Measurements from ENCODE around the gene TYW3. TPM values are rescaled to one million over a fixed set of nuclear protein-coding genes. Genes with fewer than 3 reads are reported as not detected.
A peak's percentile ranks its signal among the peaks of the same experiment; 100 is the strongest.

Gene TYW3
- total and polyA plus RNA-seq, 2 of the 13 experiments (the other 11 are each of a cell fraction or from before 2014, with no cell fraction given): 17.6 to 45.8 TPM

GRCh38 chr1:74732960-74733603, at the start of gene TYW3, which contains the start of gene CRYZ (continued):
- TF ChIP-seq ZNF292 (CRISPR knock-in tag; IDR thresholded peaks at IDR 0.05; ENCODE audit: borderline replicate concordance, low read depth): no peak; the same call in 1 of the 2 replicates
- 0 out of 2 replicates have a peak, but pooled peaks have one; percentile 60 for TF ChIP-seq HOXA5 (CRISPR knock-in tag; IDR thresholded peaks at IDR 0.05)
- TF ChIP-seq PHF8 (CRISPR knock-in tag; IDR thresholded peaks at IDR 0.05): peak; percentile 87
- no peak for TF ChIP-seq E2F1 (CRISPR knock-in tag; IDR thresholded peaks at IDR 0.05)
- peak; percentile 57 for TF ChIP-seq PAXIP1 (CRISPR knock-in tag; conservative IDR thresholded peaks at IDR 0.05)
- peak; percentile 82 for TF ChIP-seq POLR2AphosphoS5 (IDR thresholded peaks at IDR 0.05; ENCODE audit: low read depth, low read length)
- TF ChIP-seq ZNF678 (CRISPR knock-in tag; IDR thresholded peaks at IDR 0.05): no peak
- peak; percentile 82 for TF ChIP-seq DMAP1 (CRISPR knock-in tag; IDR thresholded peaks at IDR 0.05)
- peak; percentile 56; the same call in 1 of the 2 replicates for TF ChIP-seq ZHX1 (CRISPR knock-in tag; IDR thresholded peaks at IDR 0.05; ENCODE audit: low read depth)
- TF ChIP-seq POGZ (CRISPR knock-in tag; IDR thresholded peaks at IDR 0.05): peak; percentile 95
- no peak for TF ChIP-seq ZBTB34 (CRISPR knock-in tag; IDR thresholded peaks at IDR 0.05)
- TF ChIP-seq MYNN (CRISPR knock-in tag; IDR thresholded peaks at IDR 0.05; ENCODE audit: low read depth): no peak
- peak; percentile 73 for TF ChIP-seq ATF2 (CRISPR knock-in tag; IDR thresholded peaks at IDR 0.05)
- no peak for TF ChIP-seq BCLAF1 (IDR thresholded peaks at IDR 0.05)
- no peak for TF ChIP-seq ZNF746 (CRISPR knock-in tag; IDR thresholded peaks at IDR 0.05)
- TF ChIP-seq AGO2 (optimal IDR thresholded peaks at IDR 0.05; ENCODE audit: low read depth, low read length): no peak

All from HepG2 (cell line).